H1 (cell line): ENCODE data around the gene APOL5.

Experiments
- EGR1 ChIP-seq: IDR thresholded peaks from 2 replicates; pipeline ENCODE4 v1.6.1; 2011; ENCODE audit warnings: low read depth, low read length, borderline replicate concordance
- RFX5 ChIP-seq: IDR thresholded peaks from 2 replicates; pipeline ENCODE4 v1.6.1; 2011; ENCODE audit warnings: low read depth, low read length, improper control_type of control experiment, borderline replicate concordance

- TF ChIP-seq RFX5 = no peak
- no peak for TF ChIP-seq EGR1
Observed at GRCh38 chr22:35777335-35777975, 59.8 kb downstream of the APOL5 start.
